PFSK-1 (cell line): ENCODE data around the gene APOL4.

Experiments
- POLR2AphosphoS5 ChIP-seq: IDR thresholded peaks from 2 replicates; pipeline ENCODE4 v1.6.1; 2012; ENCODE audit warnings: low read depth, mild to moderate bottlenecking, control low read depth, low read length, moderate library complexity
- REST ChIP-seq, 2 experiments: IDR thresholded peaks; 2 replicates each; pipeline versions ENCODE4 v1.6.1 to v1.8.0; 2011 to 2012; ENCODE audit warnings: low read depth in 2 of 2, low read length in 2 of 2, control low read depth in 1 of 2, inconsistent platforms in 1 of 2, mild to moderate bottlenecking in 1 of 2, moderate library complexity in 1 of 2; ENCODE audit not compliant: insufficient read depth in 1 of 2

GRCh38 chr22:36171941-36172340, 29.7 kb downstream of the APOL4 start:
- TF ChIP-seq REST (IDR thresholded peaks at IDR 0.05; ENCODE audit: insufficient read depth in 1 of 2, low read depth in 2 of 2, low read length in 2 of 2) (no peak), POLR2AphosphoS5 (no peak)
